Measurements from ENCODE around the gene ARHGAP44.

ARHGAP44 gene

DNA sequence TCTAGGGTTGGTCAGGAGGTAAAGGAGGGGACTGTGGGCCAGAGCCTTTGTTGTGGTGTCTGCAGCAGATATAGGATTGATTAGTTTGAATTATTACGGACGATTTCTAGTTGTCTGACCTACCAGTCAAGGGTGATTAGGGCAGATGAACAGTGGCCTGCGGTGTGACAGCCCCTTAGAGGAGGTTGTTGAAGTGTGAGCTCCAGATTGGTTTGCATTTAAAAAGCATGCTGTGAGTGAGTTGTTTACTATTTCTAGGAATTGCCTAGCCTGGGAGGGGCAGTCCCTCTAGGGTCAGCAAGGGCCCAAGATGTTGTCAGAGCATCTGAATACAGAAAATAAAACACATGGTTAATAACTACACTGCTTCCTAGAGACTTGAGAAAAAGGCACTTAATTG lies 108.8 kb downstream of the ARHGAP44 start:
- WGBS, 2 experiments (ENCODE audit: insufficient coverage in 2 of 2) = 47 to 54% methylated on average over 2 to 3 of the region's 3 CpGs
- no peaks in the 10 kb centered on the region for H3K36me3 ChIP-seq (ENCODE audit: control insufficient read depth, insufficient read depth, low read length)

DNA sequence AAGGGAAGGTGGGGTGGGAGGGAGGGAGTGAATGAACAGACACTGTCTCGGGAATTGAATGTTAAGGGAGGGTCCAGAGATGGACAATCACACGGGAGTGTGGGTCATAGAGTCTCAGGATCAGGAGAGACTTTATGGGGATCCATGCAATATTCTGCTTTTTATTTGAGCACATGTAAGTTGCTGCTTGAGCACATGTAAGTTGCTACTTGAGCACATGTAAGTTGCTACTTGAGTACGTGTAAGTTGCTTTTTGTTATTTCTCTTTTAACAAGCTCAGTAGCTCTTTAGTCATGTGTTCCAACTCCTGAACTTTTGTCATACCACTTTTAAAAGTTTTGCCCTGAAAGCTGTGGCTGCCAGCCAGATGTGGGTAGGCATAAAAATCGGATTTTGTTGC lies 110.3 kb downstream of the ARHGAP44 start:
- Histone ChIP-seq H3K9me3 (ENCODE audit: control insufficient read depth, low read length) (no peaks in the 10 kb centered on the region), H3K36me3 (ENCODE audit: control insufficient read depth, insufficient read depth, low read length) (no peaks in the 10 kb centered on the region), H3K4me3 (ENCODE audit: extremely low read depth, insufficient read depth, low read length, poor library complexity, severe bottlenecking) (no peak overlapping the region), H3K4me1 (ENCODE audit: control insufficient read depth, insufficient read depth, low read length, poor library complexity, severe bottlenecking) (no peaks in the 10 kb centered on the region), H3K27ac (ENCODE audit: low read depth, low read length, severe bottlenecking) (no peak overlapping the region)
- 61 to 69% methylated on average over 3 to 4 of the region's 4 CpGs for WGBS, 2 experiments (ENCODE audit: insufficient coverage in 2 of 2)

More for the DNA sequence above, 108.8 kb downstream of the ARHGAP44 start:
- Histone ChIP-seq H3K4me1 (ENCODE audit: control insufficient read depth, insufficient read depth, low read length, poor library complexity, severe bottlenecking) (no peaks in the 10 kb centered on the region), H3K4me3 (ENCODE audit: extremely low read depth, insufficient read depth, low read length, poor library complexity, severe bottlenecking) (no peak overlapping the region), H3K27ac (ENCODE audit: low read depth, low read length, severe bottlenecking) (no peak overlapping the region), H3K9me3 (ENCODE audit: control insufficient read depth, low read length) (no peaks in the 10 kb centered on the region)

DNA sequence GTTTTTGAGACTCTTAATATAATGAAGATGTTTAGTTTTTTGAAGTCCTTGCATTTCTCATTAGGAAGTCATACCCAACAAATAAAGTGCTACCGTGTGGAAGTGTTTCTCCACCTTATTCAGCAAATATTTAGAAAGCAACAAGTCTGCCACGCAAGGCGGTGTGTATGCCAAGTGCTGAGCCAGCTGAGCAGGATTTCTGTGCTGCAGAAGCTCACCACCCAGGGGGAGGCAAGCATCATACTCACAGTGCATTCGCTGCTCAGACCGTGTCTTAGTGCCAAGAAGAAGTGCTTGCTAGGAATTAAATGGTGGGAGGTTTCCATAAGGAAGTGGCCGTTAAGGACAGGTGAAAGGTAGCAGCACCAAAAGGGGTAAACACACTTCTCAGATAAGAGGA lies 111.2 kb downstream of the ARHGAP44 start:
- no peaks in the 10 kb centered on the region for H3K9me3 ChIP-seq (ENCODE audit: control insufficient read depth, low read length)
- 84 to 94% methylated on average over 4 to 6 of the region's 6 CpGs for WGBS, 2 experiments (ENCODE audit: insufficient coverage in 2 of 2)
- no peaks in the 10 kb centered on the region for H3K4me1 ChIP-seq (ENCODE audit: control insufficient read depth, insufficient read depth, low read length, poor library complexity, severe bottlenecking)

DNA sequence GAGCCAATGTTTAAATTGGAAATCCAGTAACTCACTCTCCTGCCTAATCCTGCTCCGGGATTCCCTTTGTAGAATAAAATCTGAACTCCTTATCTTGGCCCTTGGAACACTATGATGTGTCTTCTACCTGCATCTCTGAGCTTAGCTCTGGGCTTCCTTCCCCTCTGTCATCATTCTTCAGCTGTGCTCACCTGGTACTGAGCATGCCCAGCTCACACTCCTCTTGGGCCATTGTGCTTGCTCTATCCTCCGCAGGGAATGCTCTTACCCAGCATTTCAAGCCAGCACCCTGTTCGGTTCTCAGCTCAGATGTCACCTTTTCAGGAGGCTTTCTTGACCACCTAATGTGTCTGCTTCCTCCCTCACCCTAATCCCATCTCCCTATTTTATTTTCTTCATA lies 112.7 kb downstream of the ARHGAP44 start:
- Histone ChIP-seq H3K4me3 (ENCODE audit: extremely low read depth, insufficient read depth, low read length, poor library complexity, severe bottlenecking) (no peak overlapping the region), H3K9me3 (ENCODE audit: control insufficient read depth, low read length) (no peaks in the 10 kb centered on the region), H3K4me1 (ENCODE audit: control insufficient read depth, insufficient read depth, low read length, poor library complexity, severe bottlenecking) (no peaks in the 10 kb centered on the region), H3K27ac (ENCODE audit: low read depth, low read length, severe bottlenecking) (no peak overlapping the region), H3K36me3 (ENCODE audit: control insufficient read depth, insufficient read depth, low read length) (no peaks in the 10 kb centered on the region)
- WGBS, 2 experiments (ENCODE audit: insufficient coverage in 2 of 2) = 89 to 94% methylated on average over 3 of the region's 3 CpGs

More for the DNA sequence above, 111.2 kb downstream of the ARHGAP44 start:
- Histone ChIP-seq H3K4me3 (ENCODE audit: extremely low read depth, insufficient read depth, low read length, poor library complexity, severe bottlenecking) (no peak overlapping the region), H3K36me3 (ENCODE audit: control insufficient read depth, insufficient read depth, low read length) (no peaks in the 10 kb centered on the region), H3K27ac (ENCODE audit: low read depth, low read length, severe bottlenecking) (no peak overlapping the region)

DNA sequence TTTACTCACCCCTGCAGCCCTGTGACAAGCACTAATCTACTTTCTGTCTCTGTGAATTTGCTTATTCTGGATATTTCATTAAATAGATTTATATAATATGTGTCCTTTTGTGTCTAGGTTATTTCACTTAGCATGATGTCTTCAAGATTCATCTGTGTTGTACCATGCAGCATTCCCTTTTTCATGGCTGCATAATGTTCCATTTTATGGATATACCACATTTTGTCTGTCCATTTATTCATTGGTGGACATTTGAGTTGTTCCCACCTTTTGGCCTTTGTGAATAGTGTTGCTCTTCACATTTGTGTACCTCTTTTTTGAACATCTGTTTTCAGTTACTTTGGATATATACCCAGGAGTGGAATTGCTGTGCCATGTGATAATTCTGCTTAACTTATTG lies 118.2 kb downstream of the ARHGAP44 start:
- Histone ChIP-seq H3K4me3 (ENCODE audit: extremely low read depth, insufficient read depth, low read length, poor library complexity, severe bottlenecking) (no peak overlapping the region), H3K9me3 (ENCODE audit: control insufficient read depth, low read length) (peaks cover 5% of the 10 kb centered on the region), H3K36me3 (ENCODE audit: control insufficient read depth, insufficient read depth, low read length) (no peaks in the 10 kb centered on the region), H3K27ac (ENCODE audit: low read depth, low read length, severe bottlenecking) (no peak overlapping the region), H3K4me1 (ENCODE audit: control insufficient read depth, insufficient read depth, low read length, poor library complexity, severe bottlenecking) (no peaks in the 10 kb centered on the region)

DNA sequence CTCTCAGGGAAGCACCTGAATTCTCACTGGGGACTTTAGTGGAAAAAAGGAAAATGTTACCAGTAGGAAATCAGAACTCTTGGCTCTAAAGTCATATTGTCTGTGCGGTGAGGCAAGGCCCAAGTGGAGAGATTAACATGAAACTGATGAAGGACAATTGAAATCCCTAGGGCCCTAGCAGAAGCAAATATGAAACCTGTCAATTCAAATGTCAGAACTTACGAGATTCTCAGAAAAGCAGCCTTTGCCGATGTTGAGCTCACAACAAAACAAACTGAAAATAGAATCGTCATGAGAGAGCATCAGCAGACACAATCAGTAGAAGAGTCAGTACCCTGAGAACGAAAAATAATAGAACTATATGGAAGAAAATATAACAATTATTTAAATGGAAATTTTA lies 119.7 kb downstream of the ARHGAP44 start:
- H3K36me3 ChIP-seq (ENCODE audit: control insufficient read depth, insufficient read depth, low read length) = no peaks in the 10 kb centered on the region
- 87 to 88% methylated on average over 1 to 3 of the region's 5 CpGs for WGBS, 2 experiments (ENCODE audit: insufficient coverage in 2 of 2)
- H3K4me1 ChIP-seq (ENCODE audit: control insufficient read depth, insufficient read depth, low read length, poor library complexity, severe bottlenecking) = no peaks in the 10 kb centered on the region
- no peak overlapping the region for H3K27ac ChIP-seq (ENCODE audit: low read depth, low read length, severe bottlenecking)
- H3K9me3 ChIP-seq (ENCODE audit: control insufficient read depth, low read length) = peaks cover 5% of the 10 kb centered on the region
- H3K4me3 ChIP-seq (ENCODE audit: extremely low read depth, insufficient read depth, low read length, poor library complexity, severe bottlenecking) = no peak overlapping the region

DNA sequence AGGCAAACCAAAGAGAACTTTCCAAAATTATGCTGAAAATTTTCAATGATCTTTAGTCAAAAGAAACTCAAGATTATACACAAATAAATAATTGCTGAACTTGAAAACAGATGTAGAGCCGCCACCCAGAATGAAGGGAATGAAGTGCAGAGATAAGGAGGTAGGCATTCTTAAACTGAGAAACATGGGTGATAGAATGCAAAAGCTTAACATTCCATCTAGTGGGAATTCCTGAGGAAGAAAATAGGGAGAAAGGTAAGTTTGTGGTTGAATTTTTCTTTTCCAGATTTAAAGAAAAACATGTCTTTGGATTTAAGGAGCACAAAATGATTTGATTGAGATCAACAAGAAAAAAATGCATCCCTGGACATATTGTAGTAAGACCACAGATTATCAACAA lies 120.2 kb downstream of the ARHGAP44 start:
- Histone ChIP-seq H3K36me3 (ENCODE audit: control insufficient read depth, insufficient read depth, low read length) (no peaks in the 10 kb centered on the region), H3K9me3 (ENCODE audit: control insufficient read depth, low read length) (peaks cover 5% of the 10 kb centered on the region), H3K27ac (ENCODE audit: low read depth, low read length, severe bottlenecking) (no peak overlapping the region), H3K4me3 (ENCODE audit: extremely low read depth, insufficient read depth, low read length, poor library complexity, severe bottlenecking) (no peak overlapping the region), H3K4me1 (ENCODE audit: control insufficient read depth, insufficient read depth, low read length, poor library complexity, severe bottlenecking) (no peaks in the 10 kb centered on the region)
- WGBS, 2 experiments (ENCODE audit: insufficient coverage in 2 of 2) = 60 to 71% methylated on average over 1 of the region's 1 CpG

DNA sequence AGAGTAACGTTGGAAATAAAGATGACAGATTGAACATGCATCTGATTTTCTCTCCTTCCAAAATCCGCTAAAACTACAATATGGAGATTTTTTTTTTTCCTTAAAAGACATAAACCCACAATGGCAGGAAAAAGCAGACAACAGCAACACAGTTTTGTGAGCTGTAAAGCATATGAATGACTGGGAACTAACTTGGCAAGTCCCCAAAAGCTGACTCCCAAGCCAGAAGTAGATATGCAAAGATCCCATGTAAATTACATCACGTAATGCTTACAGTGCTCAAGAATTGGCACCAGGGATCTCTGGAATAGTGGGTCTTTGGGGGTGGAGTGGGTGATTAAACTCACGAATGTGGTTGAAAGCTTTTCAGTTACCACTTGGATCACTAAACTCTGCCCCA lies 121.9 kb downstream of the ARHGAP44 start:
- Histone ChIP-seq H3K36me3 (ENCODE audit: control insufficient read depth, insufficient read depth, low read length) (no peaks in the 10 kb centered on the region), H3K4me1 (ENCODE audit: control insufficient read depth, insufficient read depth, low read length, poor library complexity, severe bottlenecking) (no peaks in the 10 kb centered on the region), H3K9me3 (ENCODE audit: control insufficient read depth, low read length) (peaks cover 5% of the 10 kb centered on the region), H3K4me3 (ENCODE audit: extremely low read depth, insufficient read depth, low read length, poor library complexity, severe bottlenecking) (no peak overlapping the region), H3K27ac (ENCODE audit: low read depth, low read length, severe bottlenecking) (no peak overlapping the region)
- WGBS, 2 experiments (ENCODE audit: insufficient coverage in 2 of 2) = 50 to 60% methylated on average over 1 to 2 of the region's 4 CpGs

DNA sequence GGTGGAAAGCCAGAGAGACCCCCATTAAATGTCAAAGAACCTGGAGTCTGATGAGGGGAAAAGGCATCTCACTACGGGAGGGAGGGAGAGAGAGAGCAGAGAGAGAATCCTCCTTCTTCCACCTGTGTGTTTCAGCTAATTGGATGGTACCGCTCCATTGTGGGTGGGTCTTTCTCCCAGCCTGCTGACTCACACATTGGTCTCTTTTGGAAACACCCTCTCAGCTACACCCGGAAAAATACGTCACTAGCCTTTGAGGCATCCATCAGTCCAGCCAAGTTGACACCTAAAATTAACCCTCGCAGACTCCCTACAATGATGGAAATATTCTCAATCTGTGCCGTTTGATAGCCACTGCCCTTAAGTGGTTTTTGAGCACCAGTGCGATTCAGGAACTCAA lies 128.1 kb downstream of the ARHGAP44 start:
- H3K9me3 ChIP-seq (ENCODE audit: control insufficient read depth, low read length) = no peaks in the 10 kb centered on the region
- no peak overlapping the region for H3K27ac ChIP-seq (ENCODE audit: low read depth, low read length, severe bottlenecking)
- no peaks in the 10 kb centered on the region for H3K4me1 ChIP-seq (ENCODE audit: control insufficient read depth, insufficient read depth, low read length, poor library complexity, severe bottlenecking)
- no peak overlapping the region for H3K4me3 ChIP-seq (ENCODE audit: extremely low read depth, insufficient read depth, low read length, poor library complexity, severe bottlenecking)
- H3K36me3 ChIP-seq (ENCODE audit: control insufficient read depth, insufficient read depth, low read length) = no peaks in the 10 kb centered on the region
- WGBS, 2 experiments (ENCODE audit: insufficient coverage in 2 of 2) = 91 to 92% methylated on average over 4 to 6 of the region's 7 CpGs

DNA sequence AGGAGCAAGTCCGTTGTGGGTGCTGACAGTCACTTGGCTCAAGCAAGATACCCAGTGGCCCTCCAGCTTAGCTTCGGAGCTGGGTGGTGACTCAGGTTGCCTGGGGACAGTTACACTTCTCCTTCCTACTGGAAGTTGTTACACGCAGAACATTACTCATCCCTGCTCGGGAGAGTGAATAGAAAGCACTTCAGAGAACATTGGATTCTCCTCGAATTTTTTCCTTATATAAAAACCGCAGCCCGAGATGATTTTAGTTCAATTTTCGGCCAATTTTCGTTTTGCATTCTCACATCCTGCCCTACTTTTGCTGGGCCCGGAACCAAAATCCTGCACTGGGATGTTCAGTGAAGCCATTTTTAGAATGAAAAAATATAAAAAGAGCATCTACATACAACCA lies 128.8 kb downstream of the ARHGAP44 start:
- Histone ChIP-seq H3K4me3 (ENCODE audit: extremely low read depth, insufficient read depth, low read length, poor library complexity, severe bottlenecking) (no peak overlapping the region), H3K27ac (ENCODE audit: low read depth, low read length, severe bottlenecking) (no peak overlapping the region), H3K9me3 (ENCODE audit: control insufficient read depth, low read length) (no peaks in the 10 kb centered on the region), H3K4me1 (ENCODE audit: control insufficient read depth, insufficient read depth, low read length, poor library complexity, severe bottlenecking) (no peaks in the 10 kb centered on the region), H3K36me3 (ENCODE audit: control insufficient read depth, insufficient read depth, low read length) (no peaks in the 10 kb centered on the region)
- WGBS, 2 experiments (ENCODE audit: insufficient coverage in 2 of 2) = 86 to 89% methylated on average over 9 of the region's 10 CpGs

DNA sequence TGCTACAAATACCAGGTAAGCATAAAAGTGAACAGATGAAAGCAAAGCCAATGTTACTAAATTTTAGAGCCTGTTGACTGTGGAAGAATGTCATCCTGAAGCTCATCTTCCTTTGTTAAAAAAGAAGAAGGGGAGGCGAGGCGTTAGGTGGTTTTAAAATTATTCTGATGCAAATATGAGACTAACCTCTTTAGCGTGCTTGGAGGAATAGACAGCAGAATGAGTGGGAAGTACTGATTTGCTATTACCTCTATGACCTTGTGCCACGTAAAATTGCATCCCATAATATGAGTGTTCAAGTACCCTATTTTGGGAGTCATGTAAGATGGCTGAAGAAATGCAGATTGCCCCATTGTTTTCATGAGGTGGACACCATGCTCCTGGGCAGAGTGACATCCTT lies 132.8 kb downstream of the ARHGAP44 start:
- Histone ChIP-seq H3K9me3 (ENCODE audit: control insufficient read depth, low read length) (no peaks in the 10 kb centered on the region), H3K4me1 (ENCODE audit: control insufficient read depth, insufficient read depth, low read length, poor library complexity, severe bottlenecking) (no peaks in the 10 kb centered on the region), H3K36me3 (ENCODE audit: control insufficient read depth, insufficient read depth, low read length) (no peaks in the 10 kb centered on the region), H3K27ac (ENCODE audit: low read depth, low read length, severe bottlenecking) (no peak overlapping the region), H3K4me3 (ENCODE audit: extremely low read depth, insufficient read depth, low read length, poor library complexity, severe bottlenecking) (no peak overlapping the region)
- 90 to 91% methylated on average over 4 of the region's 4 CpGs for WGBS, 2 experiments (ENCODE audit: insufficient coverage in 2 of 2)

DNA sequence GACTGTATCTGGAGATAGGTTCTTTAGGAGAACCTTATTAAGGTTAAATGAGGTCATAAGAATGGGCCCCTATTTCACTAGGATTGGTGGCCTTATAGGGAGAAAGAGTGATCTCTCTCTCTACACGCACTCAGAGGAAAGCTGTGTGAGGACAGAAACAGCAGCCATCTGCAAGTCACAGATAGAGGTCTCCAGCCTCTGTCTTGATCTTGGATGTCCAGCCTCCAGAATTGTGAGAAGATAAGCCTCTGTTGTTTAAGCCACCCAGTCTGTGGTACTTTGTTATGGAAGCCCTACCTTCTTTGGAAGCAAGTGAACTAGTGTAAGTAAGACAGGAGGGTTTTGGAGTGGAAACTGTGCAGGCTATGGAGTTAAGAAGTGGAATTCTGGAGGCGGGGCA lies 135.3 kb downstream of the ARHGAP44 start:
- H3K9me3 ChIP-seq (ENCODE audit: control insufficient read depth, low read length) = no peaks in the 10 kb centered on the region
- no peaks in the 10 kb centered on the region for H3K36me3 ChIP-seq (ENCODE audit: control insufficient read depth, insufficient read depth, low read length)
- no peak overlapping the region for H3K4me3 ChIP-seq (ENCODE audit: extremely low read depth, insufficient read depth, low read length, poor library complexity, severe bottlenecking)
- no peak overlapping the region for H3K27ac ChIP-seq (ENCODE audit: low read depth, low read length, severe bottlenecking)
- no peaks in the 10 kb centered on the region for H3K4me1 ChIP-seq (ENCODE audit: control insufficient read depth, insufficient read depth, low read length, poor library complexity, severe bottlenecking)
- WGBS, 2 experiments (ENCODE audit: insufficient coverage in 2 of 2) = 100% methylated on average over 1 of the region's 2 CpGs; no CpG with 5 or more reads in 1 of the 2 experiments
